ENCODE data around the gene C9orf78. TPM values are rescaled to one million over a fixed set of nuclear protein-coding genes. Genes with fewer than 3 reads are reported as not detected.

Gene C9orf78
- total and polyA plus RNA-seq, 5 donors from 2014 or later = 91.6 to 196 (median 170) TPM

GRCh38 chr9:129864991-129865647 is 30.0 kb upstream of the C9orf78 start:
- Mint-ChIP-seq H3K27me3 (no peaks in the 10 kb centered on the region), H3K36me3 (peaks cover 28% of the 10 kb centered on the region), H3K4me3 (peak overlapping the region; percentile 29 to 85 (median 74)), H3K4me1 (peaks cover 16 to 86% (median 54%) of the 10 kb centered on the region in 4 donors), H3K27ac (peak overlapping the region; percentile 21 to 95 (median 85)), H3K9me3 (peaks cover 0 to 1% (median 0%) of the 10 kb centered on the region in 7 donors)
- Histone ChIP-seq H3K4me1 (ENCODE audit: control insufficient read depth, insufficient read depth, low read length, poor library complexity, severe bottlenecking) (peaks cover 97% of the 10 kb centered on the region), H3K36me3 (ENCODE audit: control insufficient read depth, insufficient read depth, low read length) (peaks cover 17% of the 10 kb centered on the region), H3K27me3 (ENCODE audit: control insufficient read depth, insufficient read depth, low read length) (no peaks in the 10 kb centered on the region), H3K9me3 (ENCODE audit: control insufficient read depth in 2 of 2, low read length in 2 of 2) (no peaks in the 10 kb centered on the region), H3K27ac (ENCODE audit: insufficient read depth, low read length, poor library complexity, severe bottlenecking) (peak overlapping the region; percentile 94), H3K4me3 (ENCODE audit: low read depth, low read length) (peak overlapping the region; percentile 37)
- ATAC-seq (ENCODE audit: low read depth in 2 of 2) = no peak
- peak in 2 of 3 donors; percentile 61 to 75 for DNase-seq

- peak overlapping the region; percentile 94 for H3K27ac ChIP-seq (ENCODE audit: insufficient read depth, low read length, poor library complexity, severe bottlenecking)
- H3K4me3 ChIP-seq (ENCODE audit: low read depth, low read length) = peak overlapping the region; percentile 3
- H3K27me3 Mint-ChIP-seq = no peaks in the 10 kb centered on the region
- DNase-seq (peak; percentile 56 to 91 (median 62)), ATAC-seq (ENCODE audit: low read depth in 2 of 2) (peak; percentile 80 to 83)
- peaks cover 11 to 72% (median 48%) of the 10 kb centered on the region in 4 donors for H3K4me1 Mint-ChIP-seq
- H3K4me3 Mint-ChIP-seq = peak overlapping the region; percentile 49 to 74 (median 72)
- H3K9me3 ChIP-seq (ENCODE audit: control insufficient read depth in 2 of 2, low read length in 2 of 2) = no peaks in the 10 kb centered on the region
- H3K9me3 Mint-ChIP-seq = peaks cover 0 to 1% (median 0%) of the 10 kb centered on the region in 7 donors
- peaks cover 33% of the 10 kb centered on the region for H3K36me3 Mint-ChIP-seq
- H3K36me3 ChIP-seq (ENCODE audit: control insufficient read depth, insufficient read depth, low read length) = peaks cover 25% of the 10 kb centered on the region
- peaks cover 77% of the 10 kb centered on the region for H3K4me1 ChIP-seq (ENCODE audit: control insufficient read depth, insufficient read depth, low read length, poor library complexity, severe bottlenecking)
- no peaks in the 10 kb centered on the region for H3K27me3 ChIP-seq (ENCODE audit: control insufficient read depth, insufficient read depth, low read length)
- peak overlapping the region; percentile 95 to 96 (median 95) for H3K27ac Mint-ChIP-seq
Measured at GRCh38 chr9:129863059-129863690, 28.1 kb upstream of the C9orf78 start.

- peaks cover 7 to 57% (median 39%) of the 10 kb centered on the region in 4 donors for H3K4me1 Mint-ChIP-seq
Measured at GRCh38 chr9:129861447-129861827, 26.4 kb upstream of the C9orf78 start.

GRCh38 chr9:129860653-129861446 is 25.8 kb upstream of the C9orf78 start:
- peaks cover 46% of the 10 kb centered on the region for H3K36me3 ChIP-seq (ENCODE audit: control insufficient read depth, insufficient read depth, low read length)
- H3K27ac Mint-ChIP-seq = peak overlapping the region; percentile 74 to 91 (median 89)

More at GRCh38 chr9:129861447-129861827, 26.4 kb upstream of the C9orf78 start:
- no peaks in the 10 kb centered on the region for H3K9me3 Mint-ChIP-seq
- H3K27ac Mint-ChIP-seq = peak overlapping the region; percentile 38 to 91 (median 79)
- H3K4me1 ChIP-seq (ENCODE audit: control insufficient read depth, insufficient read depth, low read length, poor library complexity, severe bottlenecking) = peaks cover 60% of the 10 kb centered on the region
- no peak overlapping the region for H3K4me3 ChIP-seq (ENCODE audit: low read depth, low read length)
- peak overlapping the region; percentile 56 for H3K27ac ChIP-seq (ENCODE audit: insufficient read depth, low read length, poor library complexity, severe bottlenecking)
- H3K27me3 ChIP-seq (ENCODE audit: control insufficient read depth, insufficient read depth, low read length) = no peaks in the 10 kb centered on the region
- DNase-seq (no peak), ATAC-seq (ENCODE audit: low read depth in 2 of 2) (no peak)
- no peaks in the 10 kb centered on the region for H3K27me3 Mint-ChIP-seq
- peaks cover 41% of the 10 kb centered on the region for H3K36me3 ChIP-seq (ENCODE audit: control insufficient read depth, insufficient read depth, low read length)
- peaks cover 35% of the 10 kb centered on the region for H3K36me3 Mint-ChIP-seq
- H3K9me3 ChIP-seq (ENCODE audit: control insufficient read depth in 2 of 2, low read length in 2 of 2) = no peaks in the 10 kb centered on the region
- H3K4me3 Mint-ChIP-seq = peak overlapping the region in 1 of 4 donors; percentile 40

GRCh38 chr9:129858167-129858962 is 23.3 kb upstream of the C9orf78 start:
- Histone ChIP-seq H3K4me1 (ENCODE audit: control insufficient read depth, insufficient read depth, low read length, poor library complexity, severe bottlenecking) (peaks cover 34% of the 10 kb centered on the region), H3K9me3 (ENCODE audit: control insufficient read depth in 2 of 2, low read length in 2 of 2) (no peaks in the 10 kb centered on the region), H3K4me3 (ENCODE audit: low read depth, low read length) (no peak overlapping the region), H3K27ac (ENCODE audit: insufficient read depth, low read length, poor library complexity, severe bottlenecking) (peak overlapping the region; percentile 25), H3K36me3 (ENCODE audit: control insufficient read depth, insufficient read depth, low read length) (peaks cover 68% of the 10 kb centered on the region), H3K27me3 (ENCODE audit: control insufficient read depth, insufficient read depth, low read length) (no peaks in the 10 kb centered on the region)
- no peak for ATAC-seq (ENCODE audit: low read depth in 2 of 2)
- Mint-ChIP-seq H3K36me3 (peaks cover 49% of the 10 kb centered on the region), H3K9me3 (no peaks in the 10 kb centered on the region), H3K4me1 (peaks cover 4 to 51% (median 24%) of the 10 kb centered on the region in 4 donors), H3K4me3 (no peak overlapping the region), H3K27ac (peak overlapping the region in 2 of 3 donors; percentile 48 to 83), H3K27me3 (no peaks in the 10 kb centered on the region)
- no peak for DNase-seq

More at GRCh38 chr9:129860653-129861446, 25.8 kb upstream of the C9orf78 start:
- peaks cover 6 to 52% (median 34%) of the 10 kb centered on the region in 4 donors for H3K4me1 Mint-ChIP-seq
- ATAC-seq (ENCODE audit: low read depth in 2 of 2) (no peak), DNase-seq (peak in 1 of 3 donors; percentile 28)
- Histone ChIP-seq H3K9me3 (ENCODE audit: control insufficient read depth in 2 of 2, low read length in 2 of 2) (no peaks in the 10 kb centered on the region), H3K27me3 (ENCODE audit: control insufficient read depth, insufficient read depth, low read length) (no peaks in the 10 kb centered on the region), H3K27ac (ENCODE audit: insufficient read depth, low read length, poor library complexity, severe bottlenecking) (peak overlapping the region; percentile 56), H3K4me3 (ENCODE audit: low read depth, low read length) (no peak overlapping the region), H3K4me1 (ENCODE audit: control insufficient read depth, insufficient read depth, low read length, poor library complexity, severe bottlenecking) (peaks cover 54% of the 10 kb centered on the region)
- H3K9me3 Mint-ChIP-seq = no peaks in the 10 kb centered on the region
- no peak overlapping the region for H3K4me3 Mint-ChIP-seq
- H3K27me3 Mint-ChIP-seq = no peaks in the 10 kb centered on the region
- H3K36me3 Mint-ChIP-seq = peaks cover 39% of the 10 kb centered on the region

- H3K36me3 ChIP-seq (ENCODE audit: control insufficient read depth, insufficient read depth, low read length) = peaks cover 79% of the 10 kb centered on the region
- Mint-ChIP-seq H3K9me3 (no peaks in the 10 kb centered on the region), H3K4me3 (no peak overlapping the region), H3K27me3 (no peaks in the 10 kb centered on the region), H3K27ac (peak overlapping the region; percentile 65 to 85 (median 75)), H3K4me1 (peaks cover 4 to 46% (median 19%) of the 10 kb centered on the region in 4 donors), H3K36me3 (peaks cover 49% of the 10 kb centered on the region)
- no peaks in the 10 kb centered on the region for H3K9me3 ChIP-seq (ENCODE audit: control insufficient read depth in 2 of 2, low read length in 2 of 2)
- no peaks in the 10 kb centered on the region for H3K27me3 ChIP-seq (ENCODE audit: control insufficient read depth, insufficient read depth, low read length)
- H3K27ac ChIP-seq (ENCODE audit: insufficient read depth, low read length, poor library complexity, severe bottlenecking) = peak overlapping the region; percentile 25
- ATAC-seq (ENCODE audit: low read depth in 2 of 2) = no peak
- no peak overlapping the region for H3K4me3 ChIP-seq (ENCODE audit: low read depth, low read length)
- peaks cover 23% of the 10 kb centered on the region for H3K4me1 ChIP-seq (ENCODE audit: control insufficient read depth, insufficient read depth, low read length, poor library complexity, severe bottlenecking)
- no peak for DNase-seq
Measured at GRCh38 chr9:129857207-129857606, 22.1 kb upstream of the C9orf78 start.
